GM21717 (cell line): ENCODE measurements around the gene NFYB.
"Not testable (repeated sequence)": the region's sequence is repeated elsewhere in the genome, so short reads cannot be mapped to it uniquely, and the experiment has no call there.

Experiments used
- ATAC-seq: cut with Tn5 transposase; IDR thresholded peaks from one replicate; pipeline ENCODE4 v1.9.1; 2021; ENCODE audit warnings: mild to moderate bottlenecking, moderate library complexity; ENCODE audit not compliant: unreplicated experiment

Gene NFYB

GRCh38 chr12:104137902-104138796, at the start of gene NFYB:
NFYB (minus strand) TSS chr12:104138210; CDS start chr12:104135453, 2,757 bp downstream.
- peak; percentile 94 for ATAC-seq

- no peak for ATAC-seq
Measured at GRCh38 chr12:104187446-104188155, 49.6 kb upstream of the NFYB start.

DNA sequence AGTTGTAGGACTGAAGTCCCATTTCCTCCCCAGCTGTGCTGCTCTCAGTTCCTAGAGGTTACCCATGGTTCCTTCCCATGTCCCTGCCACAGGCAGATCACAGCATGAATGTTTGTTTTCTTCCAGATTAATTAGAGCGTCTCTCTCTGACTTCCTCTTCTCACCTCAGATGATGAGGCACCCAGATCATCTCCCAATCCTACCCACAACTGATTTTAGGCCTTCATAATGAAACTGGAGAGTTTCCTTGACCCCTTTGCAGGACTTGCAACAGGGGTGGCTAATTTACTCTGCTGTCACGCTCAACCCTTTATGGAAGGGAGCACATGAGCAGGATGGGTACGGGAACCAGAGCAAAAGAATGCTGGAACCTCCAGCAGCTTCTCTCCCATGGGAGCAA, 45.4 kb upstream of the NFYB start:
- ATAC-seq = no peak

GRCh38 chr12:104182621-104183378, 44.8 kb upstream of the NFYB start:
- ATAC-seq = no peak

DNA sequence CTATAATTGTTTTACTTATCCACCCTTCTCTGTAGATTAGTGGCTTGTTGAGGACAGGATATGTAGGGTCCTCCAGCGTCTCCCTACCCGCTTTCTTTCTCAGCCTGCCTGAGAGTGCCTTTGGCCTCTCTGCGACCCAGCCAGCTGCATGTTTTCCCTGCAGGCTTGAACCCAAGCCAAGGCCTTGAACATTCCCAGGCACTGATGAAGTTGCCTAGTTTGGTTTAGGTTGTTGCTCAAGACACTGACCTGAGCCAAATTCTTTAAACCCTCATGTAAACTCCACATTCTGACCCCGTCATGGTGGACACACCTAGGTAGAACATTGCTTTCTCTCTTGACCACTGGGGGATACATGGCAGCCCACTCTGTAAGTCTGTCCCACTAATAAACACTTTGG, 44.1 kb upstream of the NFYB start:
- no peak for ATAC-seq

DNA sequence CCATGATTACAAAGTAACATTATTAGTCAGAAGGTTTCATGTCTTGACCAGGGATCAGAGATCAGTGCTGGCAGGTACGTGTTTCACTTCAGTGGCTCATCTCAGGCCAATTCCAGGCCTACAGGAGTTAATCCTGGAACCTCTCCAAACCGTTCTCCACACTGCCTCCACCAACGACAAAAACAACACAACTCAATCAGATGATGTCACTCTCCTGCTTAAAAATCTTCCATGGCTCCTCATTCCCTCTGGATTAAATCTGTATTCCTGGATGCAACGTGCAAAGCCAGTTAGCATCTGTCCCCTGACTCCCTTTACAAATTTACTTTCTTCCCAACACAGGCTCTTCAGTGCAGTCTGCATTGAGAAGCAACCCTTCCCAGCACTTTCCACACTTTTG, 43.3 kb upstream of the NFYB start:
- no peak for ATAC-seq

DNA sequence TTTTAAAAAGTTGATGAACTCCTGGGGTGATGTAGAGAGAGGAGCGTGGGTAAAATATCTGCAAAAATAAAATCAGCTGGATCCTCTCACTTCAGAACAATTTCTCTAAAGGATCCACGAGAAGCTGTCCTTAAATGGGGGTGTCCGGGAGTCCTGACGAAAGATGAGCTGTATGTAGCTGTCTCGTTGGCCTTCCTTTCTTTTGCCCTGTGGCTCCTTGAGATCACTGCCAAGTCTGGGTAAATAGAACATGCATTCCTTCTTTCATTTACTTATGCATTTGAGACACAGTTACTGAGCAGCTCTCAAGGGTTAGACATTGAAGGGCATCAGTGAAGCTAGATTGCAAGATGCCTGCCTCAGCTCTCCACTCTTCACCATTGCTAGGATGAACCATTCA, 42.4 kb upstream of the NFYB start:
- no peak for ATAC-seq

- no peak for ATAC-seq
Measured at GRCh38 chr12:104177663-104178501, 39.9 kb upstream of the NFYB start.

GRCh38 chr12:104177336-104177662, 39.3 kb upstream of the NFYB start:
- ATAC-seq = no peak

DNA sequence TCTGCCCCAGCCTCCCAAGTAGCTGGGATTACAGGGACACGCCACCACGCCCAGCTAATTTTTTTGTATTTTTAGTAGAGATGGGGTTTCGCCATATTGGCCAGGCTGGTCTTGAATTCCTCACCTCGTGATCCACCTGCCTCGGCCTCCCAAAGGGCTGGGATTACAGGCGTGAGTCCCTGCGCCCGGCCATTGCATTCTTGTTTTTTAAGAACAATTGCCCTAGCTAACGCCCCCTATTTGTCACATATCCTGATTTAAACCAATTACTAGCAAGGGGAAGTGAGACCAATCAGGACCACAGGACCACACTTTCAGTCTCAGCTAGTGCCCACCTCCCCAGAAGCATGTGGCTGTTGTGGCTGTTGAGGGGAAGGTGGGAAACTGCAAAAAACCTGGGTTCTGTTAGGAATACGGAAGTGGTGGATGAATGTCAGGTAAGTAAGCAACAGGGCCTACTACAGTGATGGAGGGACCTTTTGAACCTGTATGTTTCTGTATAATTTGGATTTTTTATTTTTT, 37.8 kb upstream of the NFYB start:
- no peak for ATAC-seq

DNA sequence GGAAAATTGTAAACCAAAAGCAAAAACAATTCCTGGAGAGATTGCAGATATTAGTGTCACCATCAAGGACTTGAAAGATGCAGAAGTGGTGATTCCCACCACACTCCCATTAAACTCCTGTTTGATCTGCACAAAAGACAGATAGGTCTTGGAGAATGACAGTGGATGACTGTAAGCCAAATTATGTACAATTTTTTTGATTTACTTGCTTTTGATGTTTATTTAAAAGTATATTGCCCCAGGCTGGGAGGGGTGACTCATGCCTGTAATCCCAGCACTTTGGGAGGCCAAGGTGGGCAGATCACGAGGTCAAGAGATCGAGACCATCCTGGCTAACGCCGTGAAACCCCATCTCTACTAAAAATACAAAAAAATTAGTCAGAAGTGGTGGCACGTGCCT, 35.8 kb upstream of the NFYB start:
- ATAC-seq = not testable (repeated sequence)

DNA sequence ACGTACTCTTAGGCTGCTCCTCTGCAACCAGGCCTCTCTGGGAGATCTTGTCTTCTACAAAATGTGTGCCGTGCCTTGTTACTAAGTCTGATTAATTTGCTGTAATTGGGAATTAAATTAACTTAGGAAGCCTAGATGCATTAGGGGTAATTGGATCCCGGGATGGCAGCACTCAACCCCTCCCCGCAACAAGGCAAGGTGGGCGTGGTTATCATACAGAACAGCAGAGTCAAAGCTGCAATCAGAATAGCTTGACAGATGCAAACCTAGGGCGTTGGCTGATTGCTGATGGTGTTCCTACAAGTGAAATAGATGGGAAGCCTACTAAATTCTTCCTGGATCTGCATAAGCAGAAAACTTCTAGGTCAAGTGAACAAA, 34.5 kb upstream of the NFYB start:
- no peak for ATAC-seq

DNA sequence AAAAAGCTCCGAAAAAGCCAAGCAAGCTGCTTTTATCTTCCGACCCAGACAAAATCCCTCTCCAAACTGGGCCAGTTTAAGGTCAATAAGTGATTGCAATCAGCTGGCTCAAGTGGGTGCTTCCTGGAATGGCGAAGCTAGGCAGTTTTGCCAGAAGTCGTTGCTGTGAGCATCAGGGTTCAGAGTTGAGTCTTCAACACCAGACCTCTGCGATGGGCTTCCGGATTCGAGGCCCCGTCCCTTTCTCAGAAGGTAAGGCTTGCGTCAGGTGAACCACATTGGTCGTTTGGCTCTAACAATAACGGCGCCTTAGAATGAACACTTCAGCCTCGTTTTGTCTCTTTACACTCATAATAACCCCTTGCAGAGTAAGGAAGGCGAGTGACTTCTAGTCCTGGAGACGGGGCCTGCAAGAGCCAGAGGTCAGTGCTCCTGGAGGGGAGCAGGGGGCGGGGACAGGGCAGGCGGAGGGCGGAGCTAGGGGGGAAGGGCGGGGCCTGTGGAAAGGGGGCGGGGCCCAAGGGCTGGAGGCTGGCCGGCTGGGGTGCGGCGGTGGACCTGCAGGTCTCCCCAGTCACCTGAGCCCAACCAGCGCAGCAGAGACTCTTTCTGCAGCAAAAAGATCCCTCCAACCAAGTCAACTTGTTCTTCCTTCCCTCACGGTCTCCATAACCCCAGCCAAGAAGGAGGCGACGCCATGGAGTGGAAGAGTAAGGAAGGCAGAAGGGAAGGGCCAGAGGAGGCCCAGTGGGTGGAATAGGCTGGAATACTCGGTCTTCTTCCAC, 34.0 kb upstream of the NFYB start:
- ATAC-seq = no peak

DNA sequence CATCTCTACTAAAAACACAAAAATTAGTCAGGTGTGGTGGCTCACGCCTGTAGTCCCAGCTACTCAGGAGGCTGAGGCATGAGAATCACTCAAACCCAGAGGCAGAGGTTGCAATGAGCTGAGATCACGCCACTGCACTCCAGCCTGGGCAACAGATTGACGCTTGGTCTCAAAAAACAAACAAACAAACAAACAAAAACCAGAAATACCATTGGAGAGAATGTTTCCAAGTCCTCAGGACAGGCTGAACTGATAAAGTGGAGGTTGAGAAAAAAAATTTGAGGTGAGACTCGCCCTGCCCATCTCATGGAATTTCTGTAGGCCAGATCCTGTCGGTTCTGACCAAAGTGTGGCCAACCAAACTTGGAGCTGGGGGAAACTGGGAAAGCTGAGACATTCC, 30.6 kb upstream of the NFYB start:
- ATAC-seq = no peak

DNA sequence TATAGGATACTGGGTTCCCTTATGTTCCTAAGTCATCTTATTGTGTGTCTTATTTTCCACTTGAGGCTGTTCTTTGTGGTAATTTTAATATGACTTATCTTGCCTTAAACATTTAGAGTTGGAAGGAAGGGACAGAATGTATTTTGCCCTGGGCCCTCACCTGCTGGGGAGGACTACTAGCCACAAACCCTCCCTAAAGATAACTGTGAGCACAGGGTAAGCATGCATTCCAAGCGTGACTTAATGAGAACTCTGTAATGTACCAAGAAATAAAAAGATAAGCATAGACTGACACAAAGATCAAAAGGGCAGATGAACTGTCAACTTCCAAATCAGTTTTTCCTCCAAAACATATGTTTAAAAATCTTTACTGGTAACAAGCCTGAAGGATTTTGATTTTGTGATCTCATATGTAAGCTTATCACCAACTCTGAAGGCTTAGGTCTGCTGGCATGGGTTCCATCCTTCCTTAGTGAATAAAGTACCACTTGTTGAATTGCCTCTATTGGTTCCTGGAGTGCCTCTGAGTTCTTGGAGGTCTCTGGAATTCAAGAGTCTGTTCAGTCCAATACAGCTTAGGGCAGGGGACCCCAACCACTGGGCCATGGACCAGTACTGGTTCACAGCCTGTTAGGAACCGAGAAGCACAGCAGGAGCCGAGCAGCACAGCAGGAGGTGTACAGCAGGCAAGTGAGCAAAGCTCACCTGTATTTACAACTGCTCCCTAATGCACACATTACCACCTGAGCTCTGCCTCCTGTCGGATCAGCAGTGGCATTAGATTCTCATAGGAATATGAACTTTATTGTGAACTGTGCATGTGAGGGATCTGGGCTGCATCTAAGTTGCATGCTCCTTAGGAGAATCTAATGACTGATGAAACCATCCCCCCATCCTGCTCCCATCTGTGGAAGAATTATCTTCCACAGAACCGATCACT, 29.8 kb upstream of the NFYB start:
- ATAC-seq = no peak

DNA sequence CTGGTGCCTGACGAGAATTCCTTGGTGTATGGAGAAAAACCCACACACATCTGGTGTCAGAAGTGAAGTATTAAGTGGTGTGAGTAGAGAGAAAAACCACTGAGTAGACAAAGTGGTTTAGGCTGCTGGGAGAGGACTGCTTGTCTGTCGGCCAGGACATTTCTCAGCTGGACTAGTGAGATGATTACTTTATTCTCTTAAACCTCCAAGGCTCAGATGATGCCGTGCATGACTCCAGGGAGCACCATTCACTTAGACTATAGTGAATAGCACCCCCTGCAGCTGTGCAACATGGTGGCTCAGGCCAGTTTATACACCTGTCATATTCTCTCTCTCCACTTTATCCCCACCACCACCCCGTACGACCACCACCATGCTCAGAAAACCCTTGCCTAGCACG, 28.5 kb upstream of the NFYB start:
- no peak for ATAC-seq

DNA sequence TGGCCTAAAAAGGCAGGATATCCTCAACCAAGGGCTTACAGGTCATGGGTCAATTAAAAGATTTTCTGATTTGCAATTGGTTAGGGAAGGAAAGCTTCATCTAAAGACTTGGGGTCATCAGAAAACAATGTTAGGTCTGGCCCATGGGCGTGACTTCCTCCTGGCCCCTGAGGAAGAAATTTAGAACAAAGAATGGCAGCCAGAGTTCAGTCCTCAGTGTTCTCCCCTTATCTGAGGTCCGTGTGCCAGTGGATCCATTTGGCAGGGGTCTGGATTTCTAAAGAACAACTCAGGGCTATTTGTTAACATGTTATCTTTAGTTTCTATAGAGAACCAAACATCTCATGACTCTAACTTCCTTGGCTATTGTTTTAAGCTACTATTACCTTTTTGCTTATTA, 27.8 kb upstream of the NFYB start:
- no peak for ATAC-seq

DNA sequence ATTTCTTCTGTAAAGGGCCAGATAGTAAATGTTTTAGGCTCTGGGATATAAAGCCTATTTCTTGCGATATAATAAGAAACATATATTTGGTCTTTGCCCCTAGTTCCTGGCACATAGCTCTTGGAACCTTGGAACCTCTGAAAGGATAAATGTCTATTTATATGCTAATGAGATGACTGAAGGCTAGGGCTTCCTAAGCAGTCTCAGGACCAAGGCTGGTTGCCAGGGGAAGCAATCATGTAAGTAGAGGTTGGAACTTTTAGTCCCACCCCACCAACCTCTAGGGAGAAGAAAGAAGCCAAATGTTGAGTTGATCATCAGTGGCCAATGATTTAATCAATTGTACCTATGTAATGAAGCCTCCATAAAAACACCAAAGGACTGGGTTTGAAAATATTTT, 26.6 kb upstream of the NFYB start:
- no peak for ATAC-seq

- no peak for ATAC-seq
Measured at GRCh38 chr12:104163631-104164030, 25.6 kb upstream of the NFYB start.
